Measurements from ENCODE around the gene TPM2. TPM values are rescaled to one million over a fixed set of nuclear protein-coding genes. Genes with fewer than 3 reads are reported as not detected.

Gene TPM2
- total and polyA plus RNA-seq, 9 of the 15 experiments (the other 6 are each of a cell fraction or from before 2014, with no cell fraction given), result 0.28 to 16.1 (median 4.5) TPM

- TF ChIP-seq ERF (CRISPR knock-in tag; IDR thresholded peaks at IDR 0.05), result no peak
- TF ChIP-seq ZHX1 (conservative IDR thresholded peaks at IDR 0.05; ENCODE audit: low read length), result no peak
- peak; percentile 90 for TF ChIP-seq MTA2 (IDR thresholded peaks at IDR 0.05; ENCODE audit: low read depth)
- TF ChIP-seq ZNF445 (CRISPR knock-in tag; IDR thresholded peaks at IDR 0.05; ENCODE audit: low read depth), result no peak
- TF ChIP-seq HDAC1 (IDR thresholded peaks at IDR 0.05), result peak; percentile 40 to 91; a peak in 2 of 4 replicates
- no peak for TF ChIP-seq FOXP4 (CRISPR knock-in tag; IDR thresholded peaks at IDR 0.05; ENCODE audit: borderline replicate concordance)
- TF ChIP-seq ZNF280B (CRISPR knock-in tag; IDR thresholded peaks at IDR 0.05), result no peak
- TF ChIP-seq ZMIZ1 (IDR thresholded peaks at IDR 0.05; ENCODE audit: low read depth in 2 of 2, low read length in 2 of 2), result peak in 1 of 2 experiments; percentile 73; a peak in 1 of 4 replicates
- no peak for TF ChIP-seq MIER1 (IDR thresholded peaks at IDR 0.05; ENCODE audit: low read depth)
- TF ChIP-seq ZFPM2 (CRISPR knock-in tag; IDR thresholded peaks at IDR 0.05), result no peak
- TF ChIP-seq RUNX1 (IDR thresholded peaks at IDR 0.05; ENCODE audit: low read depth), result no peak
- TF ChIP-seq DMBX1 (CRISPR knock-in tag; IDR thresholded peaks at IDR 0.05; ENCODE audit: borderline replicate concordance), result no peak
- peak; percentile 77 to 90 for TF ChIP-seq KDM1A (IDR thresholded peaks at IDR 0.05)
- TF ChIP-seq ELF2 (CRISPR knock-in tag; IDR thresholded peaks at IDR 0.05), result no peak
- no peak for TF ChIP-seq E2F5 (CRISPR knock-in tag; IDR thresholded peaks at IDR 0.05)
- TF ChIP-seq RAD51 (IDR thresholded peaks at IDR 0.05; ENCODE audit: borderline replicate concordance, low read depth), result no peak
These were observed 38.6 kb upstream of the TPM2 start (continued) for GRCh38 chr9:35728041-35728971.
